ENCODE data around the gene PHACTR3.
"Not testable (repeated sequence)": the region's sequence is repeated elsewhere in the genome, so short reads cannot be mapped to it uniquely, and the experiment has no call there.

DNA sequence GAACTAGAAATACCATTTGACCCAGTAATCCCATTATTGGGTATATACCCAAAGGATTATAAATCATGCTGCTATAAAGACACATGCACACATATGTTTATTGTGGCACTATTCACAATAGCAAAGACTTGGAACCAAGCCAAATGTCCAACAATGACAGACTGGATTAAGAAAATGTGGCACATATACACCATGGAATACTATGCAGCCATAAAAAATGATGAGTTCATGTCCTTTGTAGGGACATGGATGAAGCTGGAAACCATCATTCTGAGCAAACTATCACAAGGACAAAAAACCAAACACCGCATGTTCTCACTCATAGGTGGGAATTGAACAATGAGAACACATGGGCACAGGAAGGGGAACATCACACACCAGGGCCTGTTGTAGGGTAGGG, 252.2 kb downstream of the PHACTR3 start:
- TF ChIP-seq, protein P1, sequence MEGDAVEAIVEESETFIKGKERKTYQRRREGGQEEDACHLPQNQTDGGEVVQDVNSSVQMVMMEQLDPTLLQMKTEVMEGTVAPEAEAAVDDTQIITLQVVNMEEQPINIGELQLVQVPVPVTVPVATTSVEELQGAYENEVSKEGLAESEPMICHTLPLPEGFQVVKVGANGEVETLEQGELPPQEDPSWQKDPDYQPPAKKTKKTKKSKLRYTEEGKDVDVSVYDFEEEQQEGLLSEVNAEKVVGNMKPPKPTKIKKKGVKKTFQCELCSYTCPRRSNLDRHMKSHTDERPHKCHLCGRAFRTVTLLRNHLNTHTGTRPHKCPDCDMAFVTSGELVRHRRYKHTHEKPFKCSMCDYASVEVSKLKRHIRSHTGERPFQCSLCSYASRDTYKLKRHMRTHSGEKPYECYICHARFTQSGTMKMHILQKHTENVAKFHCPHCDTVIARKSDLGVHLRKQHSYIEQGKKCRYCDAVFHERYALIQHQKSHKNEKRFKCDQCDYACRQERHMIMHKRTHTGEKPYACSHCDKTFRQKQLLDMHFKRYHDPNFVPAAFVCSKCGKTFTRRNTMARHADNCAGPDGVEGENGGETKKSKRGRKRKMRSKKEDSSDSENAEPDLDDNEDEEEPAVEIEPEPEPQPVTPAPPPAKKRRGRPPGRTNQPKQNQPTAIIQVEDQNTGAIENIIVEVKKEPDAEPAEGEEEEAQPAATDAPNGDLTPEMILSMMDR (IDR thresholded peaks at IDR 0.05; ENCODE audit: insufficient read depth, low read depth, low read length), result not testable (repeated sequence)
- not testable (repeated sequence) for TF ChIP-seq EZH2 (IDR thresholded peaks at IDR 0.05; ENCODE audit: insufficient read depth, low read length)

Measured in astrocyte (in vitro differentiated cells and primary cell).